HG03064 (cell line): ENCODE data around the gene RUNX1.
"Not testable (repeated sequence)": the region's sequence is repeated elsewhere in the genome, so short reads cannot be mapped to it uniquely, and the experiment has no call there.

Experiments used
- ATAC-seq: cut with Tn5 transposase; IDR thresholded peaks from one replicate; pipeline ENCODE4 v1.9.1; 2021; ENCODE audit warnings: low read depth; ENCODE audit not compliant: unreplicated experiment

The RUNX1 gene

GRCh38 chr21:34953950-34954349 is 95.2 kb downstream of the RUNX1 start:
- no peak for ATAC-seq

- ATAC-seq = no peak
Measured at GRCh38 chr21:34952701-34953100, 96.4 kb downstream of the RUNX1 start.

- ATAC-seq = not testable (repeated sequence)
Measured at GRCh38 chr21:34951868-34952267, 97.2 kb downstream of the RUNX1 start.

GRCh38 chr21:34950980-34951379 is 98.1 kb downstream of the RUNX1 start:
- ATAC-seq = no peak

GRCh38 chr21:34949499-34949898 is 99.6 kb downstream of the RUNX1 start:
- ATAC-seq = no peak

- ATAC-seq = no peak
Measured at GRCh38 chr21:34949030-34949429, 100.1 kb downstream of the RUNX1 start.

GRCh38 chr21:34948157-34948556 is 100.9 kb downstream of the RUNX1 start:
- no peak for ATAC-seq

- no peak for ATAC-seq
Measured at GRCh38 chr21:34946916-34947534, 102.1 kb downstream of the RUNX1 start.

- ATAC-seq = no peak
Measured at GRCh38 chr21:34946385-34946840, 102.7 kb downstream of the RUNX1 start.

GRCh38 chr21:34945288-34945687 is 103.8 kb downstream of the RUNX1 start:
- ATAC-seq = no peak

GRCh38 chr21:34944015-34944755 is 104.9 kb downstream of the RUNX1 start:
- no peak for ATAC-seq

- no peak for ATAC-seq
Measured at GRCh38 chr21:34942911-34943310, 106.2 kb downstream of the RUNX1 start.

GRCh38 chr21:34941162-34941561 is 107.9 kb downstream of the RUNX1 start:
- ATAC-seq = no peak

- ATAC-seq = no peak
Measured at GRCh38 chr21:34939673-34940331, 109.3 kb downstream of the RUNX1 start.

GRCh38 chr21:34938089-34938764 is 110.9 kb downstream of the RUNX1 start:
- ATAC-seq = no peak

- no peak for ATAC-seq
Measured at GRCh38 chr21:34936883-34937563, 112.1 kb downstream of the RUNX1 start.

- no peak for ATAC-seq
Measured at GRCh38 chr21:34936371-34936789, 112.7 kb downstream of the RUNX1 start.

- ATAC-seq = no peak
Measured at GRCh38 chr21:34935898-34936297, 113.2 kb downstream of the RUNX1 start.

GRCh38 chr21:34935452-34935851 is 113.7 kb downstream of the RUNX1 start:
- no peak for ATAC-seq

GRCh38 chr21:34934350-34934749 is 114.8 kb downstream of the RUNX1 start:
- no peak for ATAC-seq
